ENCODE data around the gene WNT10A.

Gene WNT10A

DNA sequence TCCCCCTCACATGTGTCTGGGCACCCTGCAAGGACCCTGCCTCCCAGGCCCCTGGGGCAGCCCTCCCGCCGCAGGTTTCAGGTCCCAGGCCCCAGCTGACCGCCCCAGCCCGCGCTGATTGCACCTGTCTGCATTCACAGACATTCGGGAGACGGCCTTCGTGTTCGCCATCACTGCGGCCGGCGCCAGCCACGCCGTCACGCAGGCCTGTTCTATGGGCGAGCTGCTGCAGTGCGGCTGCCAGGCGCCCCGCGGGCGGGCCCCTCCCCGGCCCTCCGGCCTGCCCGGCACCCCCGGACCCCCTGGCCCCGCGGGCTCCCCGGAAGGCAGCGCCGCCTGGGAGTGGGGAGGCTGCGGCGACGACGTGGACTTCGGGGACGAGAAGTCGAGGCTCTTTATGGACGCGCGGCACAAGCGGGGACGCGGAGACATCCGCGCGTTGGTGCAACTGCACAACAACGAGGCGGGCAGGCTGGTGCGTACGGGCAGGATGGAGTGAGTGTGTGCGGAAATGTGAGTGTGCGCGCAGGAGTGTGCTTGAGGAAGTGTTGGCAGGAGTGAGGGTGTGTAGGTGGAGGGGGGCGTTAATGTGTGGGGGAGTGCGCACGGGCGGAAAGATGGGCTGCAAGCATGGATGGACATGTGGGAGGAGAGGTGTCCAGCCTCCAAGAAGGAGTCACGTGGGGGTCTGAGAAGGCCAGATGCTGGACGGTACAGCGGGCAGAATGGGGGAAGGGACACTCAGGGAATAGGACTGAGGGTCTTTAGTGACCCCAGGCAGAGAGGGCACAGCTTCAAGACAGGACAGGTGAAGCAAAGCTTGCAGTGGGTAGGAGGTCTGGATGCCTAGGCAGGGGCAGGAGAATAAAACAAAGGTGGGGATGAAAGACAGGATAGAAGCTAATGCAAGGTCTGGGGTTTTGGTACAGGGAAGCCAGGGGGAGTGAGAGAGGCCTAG, 9.0 kb upstream of the WNT10A start:
- Histone ChIP-seq H3K9me3 (ENCODE audit: control insufficient read depth, insufficient read depth, low read length) (no peaks in the 10 kb centered on the region), H3K9ac (ENCODE audit: low read depth, low read length) (no peak overlapping the region), H3K4me3 (ENCODE audit: low read depth, low read length) (peak overlapping the region; percentile 26), H3K36me3 (ENCODE audit: control insufficient read depth, insufficient read depth, low read length) (no peaks in the 10 kb centered on the region), H3K4me1 (ENCODE audit: control insufficient read depth, insufficient read depth, low read length) (peaks cover 10% of the 10 kb centered on the region), H3K27me3 (ENCODE audit: control insufficient read depth, insufficient read depth, low read length) (peaks cover 100% of the 10 kb centered on the region)

DNA sequence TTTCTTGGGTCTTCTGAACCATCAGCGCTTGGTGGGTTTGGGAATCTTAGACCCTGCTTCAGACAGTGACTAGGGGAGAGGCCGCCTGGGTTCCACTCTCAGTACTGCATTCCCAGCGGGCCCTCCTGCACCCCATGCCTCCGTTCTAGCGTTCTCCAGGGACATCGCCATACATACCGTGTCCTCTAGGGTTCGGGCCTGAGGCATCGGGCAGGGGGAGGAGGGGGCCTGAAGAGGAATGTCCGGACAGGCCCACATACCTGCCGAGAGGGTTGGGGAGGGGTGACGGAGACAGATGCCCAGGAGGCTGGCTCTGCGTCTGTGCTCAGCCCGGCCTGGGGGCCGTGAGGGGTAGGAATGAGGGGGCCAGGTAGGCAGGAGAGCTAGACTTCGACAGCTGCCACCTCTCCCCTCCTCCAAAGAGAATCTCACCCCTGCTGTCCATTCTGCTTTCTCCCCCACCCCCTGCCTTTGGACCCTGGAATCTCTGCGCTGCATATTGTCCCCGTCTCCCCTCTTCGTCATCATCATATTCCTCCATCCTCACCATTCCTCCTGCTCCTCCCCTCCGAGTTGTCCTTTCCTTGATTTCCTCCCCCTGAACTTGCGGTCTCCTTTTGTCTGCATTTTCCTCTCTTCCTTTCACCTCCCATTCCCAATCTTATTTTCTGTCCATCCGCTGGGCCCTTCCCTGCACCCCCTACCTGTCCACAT, 7.8 kb upstream of the WNT10A start:
- no peaks in the 10 kb centered on the region for H3K36me3 ChIP-seq (ENCODE audit: control insufficient read depth, insufficient read depth, low read length)
- H3K4me1 ChIP-seq (ENCODE audit: control insufficient read depth, insufficient read depth, low read length), result peaks cover 12% of the 10 kb centered on the region
- no peak overlapping the region for H3K9ac ChIP-seq (ENCODE audit: low read depth, low read length)
- H3K4me3 ChIP-seq (ENCODE audit: low read depth, low read length), result peak overlapping the region; percentile 26
- no peaks in the 10 kb centered on the region for H3K9me3 ChIP-seq (ENCODE audit: control insufficient read depth, insufficient read depth, low read length)
- peaks cover 100% of the 10 kb centered on the region for H3K27me3 ChIP-seq (ENCODE audit: control insufficient read depth, insufficient read depth, low read length)

DNA sequence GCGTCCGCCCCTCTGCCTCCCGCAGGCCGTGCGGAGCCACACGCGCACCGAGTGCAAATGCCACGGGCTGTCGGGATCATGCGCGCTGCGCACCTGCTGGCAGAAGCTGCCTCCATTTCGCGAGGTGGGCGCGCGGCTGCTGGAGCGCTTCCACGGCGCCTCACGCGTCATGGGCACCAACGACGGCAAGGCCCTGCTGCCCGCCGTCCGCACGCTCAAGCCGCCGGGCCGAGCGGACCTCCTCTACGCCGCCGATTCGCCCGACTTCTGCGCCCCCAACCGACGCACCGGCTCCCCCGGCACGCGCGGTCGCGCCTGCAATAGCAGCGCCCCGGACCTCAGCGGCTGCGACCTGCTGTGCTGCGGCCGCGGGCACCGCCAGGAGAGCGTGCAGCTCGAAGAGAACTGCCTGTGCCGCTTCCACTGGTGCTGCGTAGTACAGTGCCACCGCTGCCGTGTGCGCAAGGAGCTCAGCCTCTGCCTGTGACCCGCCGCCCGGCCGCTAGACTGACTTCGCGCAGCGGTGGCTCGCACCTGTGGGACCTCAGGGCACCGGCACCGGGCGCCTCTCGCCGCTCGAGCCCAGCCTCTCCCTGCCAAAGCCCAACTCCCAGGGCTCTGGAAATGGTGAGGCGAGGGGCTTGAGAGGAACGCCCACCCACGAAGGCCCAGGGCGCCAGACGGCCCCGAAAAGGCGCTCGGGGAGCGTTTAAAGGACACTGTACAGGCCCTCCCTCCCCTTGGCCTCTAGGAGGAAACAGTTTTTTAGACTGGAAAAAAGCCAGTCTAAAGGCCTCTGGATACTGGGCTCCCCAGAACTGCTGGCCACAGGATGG, 7.1 kb upstream of the WNT10A start:
- Histone ChIP-seq H3K9ac (ENCODE audit: low read depth, low read length) (no peak overlapping the region), H3K4me1 (ENCODE audit: control insufficient read depth, insufficient read depth, low read length) (peaks cover 15% of the 10 kb centered on the region), H3K36me3 (ENCODE audit: control insufficient read depth, insufficient read depth, low read length) (no peaks in the 10 kb centered on the region), H3K27me3 (ENCODE audit: control insufficient read depth, insufficient read depth, low read length) (peaks cover 100% of the 10 kb centered on the region), H3K9me3 (ENCODE audit: control insufficient read depth, insufficient read depth, low read length) (no peaks in the 10 kb centered on the region), H3K4me3 (ENCODE audit: low read depth, low read length) (peak overlapping the region; percentile 26)

DNA sequence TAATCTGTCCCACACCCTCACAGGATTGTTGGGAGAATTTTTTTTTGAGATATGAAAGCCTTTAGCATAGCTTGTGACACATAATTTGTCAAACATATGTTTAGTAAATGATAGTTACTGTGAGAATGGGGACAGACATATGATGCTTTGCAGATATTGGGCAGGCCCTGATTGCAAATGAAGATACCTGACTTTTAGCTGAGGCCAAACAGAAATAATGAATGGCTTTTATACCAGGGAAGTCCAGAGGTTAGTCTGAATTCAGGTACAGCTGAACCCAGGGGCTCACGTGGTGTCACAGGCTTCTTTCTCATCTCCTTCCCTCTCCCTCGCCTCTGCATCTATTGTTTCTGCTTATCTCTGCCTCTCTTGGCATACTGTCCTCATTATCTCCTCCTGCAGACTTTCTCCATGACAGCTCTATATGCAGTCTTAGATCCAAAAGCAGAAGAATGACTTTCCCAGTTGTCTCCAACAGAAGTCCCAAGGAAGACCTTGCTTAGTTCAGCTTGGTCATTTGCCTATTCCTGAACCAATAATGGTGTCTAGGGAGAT, 4.9 kb upstream of the WNT10A start:
- Histone ChIP-seq H3K36me3 (ENCODE audit: control insufficient read depth, insufficient read depth, low read length) (no peaks in the 10 kb centered on the region), H3K4me1 (ENCODE audit: control insufficient read depth, insufficient read depth, low read length) (peaks cover 21% of the 10 kb centered on the region), H3K27me3 (ENCODE audit: control insufficient read depth, insufficient read depth, low read length) (peaks cover 95% of the 10 kb centered on the region), H3K9ac (ENCODE audit: low read depth, low read length) (no peak overlapping the region), H3K4me3 (ENCODE audit: low read depth, low read length) (no peak overlapping the region), H3K9me3 (ENCODE audit: control insufficient read depth, insufficient read depth, low read length) (no peaks in the 10 kb centered on the region)

DNA sequence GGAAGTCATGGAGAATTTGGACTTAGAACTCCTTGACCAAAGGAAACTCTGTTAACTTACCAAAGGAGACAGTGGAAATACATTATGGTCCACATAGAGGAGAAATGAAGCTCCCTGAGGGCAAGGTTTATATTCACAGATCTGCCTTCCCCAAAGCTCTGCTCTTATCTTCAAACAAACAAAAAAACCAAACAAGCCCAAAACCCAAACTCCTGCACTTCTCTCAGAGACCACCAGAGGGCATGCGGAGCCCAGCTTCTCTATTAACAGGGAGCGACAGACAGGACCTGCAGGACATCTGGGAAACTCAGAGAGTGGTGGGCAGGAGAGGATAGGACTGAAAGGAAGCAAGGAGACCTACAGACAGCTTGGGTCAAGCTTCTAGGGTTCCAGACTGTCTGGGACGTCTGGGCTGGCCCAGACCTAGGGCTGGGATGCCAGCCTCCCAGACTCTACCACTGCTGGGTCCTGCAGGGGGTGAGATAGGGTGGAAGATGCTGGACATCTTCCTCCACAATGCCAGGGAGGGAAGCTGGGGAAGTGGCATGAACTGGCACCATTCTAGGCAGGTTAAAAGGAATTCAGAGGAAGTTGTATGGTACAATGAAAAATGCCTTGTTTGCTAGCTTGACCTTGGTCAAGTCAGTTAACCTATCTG, 4.0 kb upstream of the WNT10A start:
- Histone ChIP-seq H3K9ac (ENCODE audit: low read depth, low read length) (no peak overlapping the region), H3K9me3 (ENCODE audit: control insufficient read depth, insufficient read depth, low read length) (no peaks in the 10 kb centered on the region), H3K36me3 (ENCODE audit: control insufficient read depth, insufficient read depth, low read length) (no peaks in the 10 kb centered on the region), H3K4me1 (ENCODE audit: control insufficient read depth, insufficient read depth, low read length) (peaks cover 21% of the 10 kb centered on the region), H3K4me3 (ENCODE audit: low read depth, low read length) (no peak overlapping the region), H3K27me3 (ENCODE audit: control insufficient read depth, insufficient read depth, low read length) (peaks cover 95% of the 10 kb centered on the region)

DNA sequence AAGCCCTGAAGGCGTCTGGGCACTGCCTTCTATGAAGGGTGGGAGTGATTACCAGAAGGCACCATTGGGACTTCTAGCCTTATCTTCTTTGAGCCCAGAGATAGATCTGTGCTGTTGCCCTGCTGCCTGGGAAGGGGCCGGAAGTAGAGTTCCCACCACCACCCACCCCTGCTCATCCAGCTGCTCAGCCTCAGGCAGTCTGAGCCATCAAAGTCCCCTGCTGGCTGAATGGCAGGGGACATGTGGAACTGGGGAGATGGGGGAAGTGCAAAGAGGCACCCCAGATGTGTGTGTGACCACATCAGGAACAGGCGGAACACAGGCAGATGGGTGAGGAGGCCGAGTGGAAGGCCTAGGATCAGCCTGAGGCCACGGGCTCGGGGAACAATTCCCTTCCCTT, 3.3 kb upstream of the WNT10A start:
- H3K9ac ChIP-seq (ENCODE audit: low read depth, low read length), result no peak overlapping the region
- H3K36me3 ChIP-seq (ENCODE audit: control insufficient read depth, insufficient read depth, low read length), result no peaks in the 10 kb centered on the region
- no peak overlapping the region for H3K4me3 ChIP-seq (ENCODE audit: low read depth, low read length)
- H3K4me1 ChIP-seq (ENCODE audit: control insufficient read depth, insufficient read depth, low read length), result peaks cover 16% of the 10 kb centered on the region
- peaks cover 95% of the 10 kb centered on the region for H3K27me3 ChIP-seq (ENCODE audit: control insufficient read depth, insufficient read depth, low read length)
- H3K9me3 ChIP-seq (ENCODE audit: control insufficient read depth, insufficient read depth, low read length), result no peaks in the 10 kb centered on the region

DNA sequence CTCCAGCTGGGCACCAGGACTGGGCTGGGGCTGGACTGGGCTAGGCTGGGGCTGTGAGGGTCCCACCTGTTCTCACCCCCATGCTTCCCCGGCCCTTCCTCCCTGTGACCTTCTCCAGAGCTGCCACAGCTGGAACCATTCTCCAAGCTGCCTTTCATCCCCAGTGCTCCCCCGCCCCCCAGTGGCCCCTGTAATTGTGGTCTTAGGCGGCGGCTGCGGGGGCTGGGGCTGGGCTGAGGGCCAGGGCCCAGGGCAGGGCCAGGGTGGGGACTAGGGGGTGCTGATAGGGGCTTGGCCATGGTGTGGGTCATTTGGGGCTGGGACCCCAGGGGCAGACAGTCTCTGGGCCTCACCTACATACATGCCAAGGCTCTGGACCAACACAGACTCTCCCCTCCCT, 2.8 kb upstream of the WNT10A start:
- Histone ChIP-seq H3K4me3 (ENCODE audit: low read depth, low read length) (no peak overlapping the region), H3K9me3 (ENCODE audit: control insufficient read depth, insufficient read depth, low read length) (no peaks in the 10 kb centered on the region), H3K36me3 (ENCODE audit: control insufficient read depth, insufficient read depth, low read length) (no peaks in the 10 kb centered on the region), H3K4me1 (ENCODE audit: control insufficient read depth, insufficient read depth, low read length) (peaks cover 13% of the 10 kb centered on the region), H3K9ac (ENCODE audit: low read depth, low read length) (no peak overlapping the region), H3K27me3 (ENCODE audit: control insufficient read depth, insufficient read depth, low read length) (peaks cover 95% of the 10 kb centered on the region)

DNA sequence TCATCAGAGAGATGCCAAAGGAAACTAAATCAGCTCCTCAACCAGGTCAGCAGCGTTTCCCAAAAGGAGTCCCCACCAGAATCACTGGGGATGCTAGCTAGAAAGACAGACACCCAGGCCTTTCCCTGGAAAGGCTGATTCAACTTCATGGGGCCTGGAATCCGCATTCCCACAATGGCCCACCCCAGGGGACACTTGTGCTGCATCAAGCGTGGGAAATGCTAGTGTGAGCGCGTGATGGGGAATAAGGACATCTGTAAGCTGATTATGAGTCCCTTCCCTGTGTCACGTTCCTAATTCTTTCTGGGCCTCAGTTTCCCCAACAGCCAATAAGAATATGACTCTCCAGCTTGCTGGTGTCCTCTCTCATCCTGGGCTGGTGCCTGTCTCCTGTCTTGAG, 2.2 kb upstream of the WNT10A start:
- H3K9ac ChIP-seq (ENCODE audit: low read depth, low read length), result no peak overlapping the region
- H3K27me3 ChIP-seq (ENCODE audit: control insufficient read depth, insufficient read depth, low read length), result peaks cover 94% of the 10 kb centered on the region
- peak overlapping the region; percentile 18 for H3K4me3 ChIP-seq (ENCODE audit: low read depth, low read length)
- peaks cover 11% of the 10 kb centered on the region for H3K4me1 ChIP-seq (ENCODE audit: control insufficient read depth, insufficient read depth, low read length)
- H3K9me3 ChIP-seq (ENCODE audit: control insufficient read depth, insufficient read depth, low read length), result no peaks in the 10 kb centered on the region
- H3K36me3 ChIP-seq (ENCODE audit: control insufficient read depth, insufficient read depth, low read length), result no peaks in the 10 kb centered on the region

DNA sequence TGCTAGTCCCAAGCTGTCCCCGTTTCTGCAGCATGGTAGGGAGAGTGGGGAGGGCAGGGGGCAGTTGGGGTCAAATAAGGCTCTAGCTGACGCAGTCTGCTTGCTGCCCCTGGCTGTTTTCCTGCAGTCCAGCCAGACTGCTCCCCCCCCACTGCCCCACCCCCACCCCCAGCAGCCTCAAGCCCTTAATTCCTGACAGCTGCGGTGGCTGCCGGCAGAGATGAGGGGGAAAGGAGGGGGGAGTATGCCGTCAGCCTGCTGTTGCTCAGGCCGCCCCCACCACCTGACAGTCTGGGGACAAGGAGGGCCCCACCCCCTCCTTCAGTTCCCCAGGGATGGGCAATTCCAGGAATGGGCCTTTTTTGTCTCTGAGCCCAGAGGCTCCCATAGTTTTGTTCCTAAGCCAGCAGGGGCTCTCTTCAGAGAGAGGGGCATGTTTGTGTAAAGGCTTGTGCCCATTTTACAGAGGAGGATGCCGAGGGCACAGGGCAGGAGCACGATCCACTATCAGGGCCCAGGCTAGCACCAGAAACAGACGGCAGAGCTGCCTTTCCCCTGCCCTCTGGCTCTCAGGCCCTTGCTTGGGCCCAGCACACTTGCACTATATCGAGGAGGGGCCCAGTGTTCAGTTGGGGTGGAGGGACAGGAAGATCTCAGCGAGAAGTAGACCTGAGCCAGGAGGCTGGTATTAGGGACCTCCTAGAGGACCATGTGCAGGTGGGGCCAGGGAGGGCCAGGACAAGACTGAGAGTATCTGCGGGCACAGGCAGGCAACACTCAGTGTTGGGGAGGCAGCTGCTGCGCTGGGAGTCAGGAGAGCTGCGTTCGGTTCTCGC, 1.5 kb upstream of the WNT10A start:
- Histone ChIP-seq H3K4me3 (ENCODE audit: low read depth, low read length) (peak overlapping the region; percentile 43), H3K9me3 (ENCODE audit: control insufficient read depth, insufficient read depth, low read length) (no peaks in the 10 kb centered on the region), H3K4me1 (ENCODE audit: control insufficient read depth, insufficient read depth, low read length) (peaks cover 11% of the 10 kb centered on the region), H3K36me3 (ENCODE audit: control insufficient read depth, insufficient read depth, low read length) (no peaks in the 10 kb centered on the region), H3K9ac (ENCODE audit: low read depth, low read length) (no peak overlapping the region), H3K27me3 (ENCODE audit: control insufficient read depth, insufficient read depth, low read length) (peaks cover 92% of the 10 kb centered on the region)

DNA sequence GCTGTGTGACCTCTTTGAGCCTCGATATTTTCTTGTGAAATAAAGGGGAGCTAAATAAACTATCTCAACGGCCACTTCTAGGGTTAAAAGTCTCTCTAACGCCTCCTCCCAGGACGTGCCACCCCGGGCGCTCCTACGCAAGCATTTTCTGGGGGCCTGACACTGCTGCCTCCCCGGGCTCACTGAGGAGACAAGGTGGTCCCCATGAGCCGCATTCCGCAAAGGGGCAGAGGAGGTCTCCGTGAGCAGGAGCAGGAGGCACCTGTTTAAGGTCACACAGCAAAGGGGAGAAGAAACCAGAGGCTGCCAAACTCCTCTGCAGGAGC, 913 bp upstream of the WNT10A start:
- H3K4me1 ChIP-seq (ENCODE audit: control insufficient read depth, insufficient read depth, low read length), result peaks cover 11% of the 10 kb centered on the region
- no peaks in the 10 kb centered on the region for H3K9me3 ChIP-seq (ENCODE audit: control insufficient read depth, insufficient read depth, low read length)
- H3K36me3 ChIP-seq (ENCODE audit: control insufficient read depth, insufficient read depth, low read length), result no peaks in the 10 kb centered on the region
- H3K4me3 ChIP-seq (ENCODE audit: low read depth, low read length), result peak overlapping the region; percentile 43
- no peak overlapping the region for H3K9ac ChIP-seq (ENCODE audit: low read depth, low read length)
- H3K27me3 ChIP-seq (ENCODE audit: control insufficient read depth, insufficient read depth, low read length), result peaks cover 92% of the 10 kb centered on the region
